Measurements from ENCODE around the gene DDX19B.

DNA sequence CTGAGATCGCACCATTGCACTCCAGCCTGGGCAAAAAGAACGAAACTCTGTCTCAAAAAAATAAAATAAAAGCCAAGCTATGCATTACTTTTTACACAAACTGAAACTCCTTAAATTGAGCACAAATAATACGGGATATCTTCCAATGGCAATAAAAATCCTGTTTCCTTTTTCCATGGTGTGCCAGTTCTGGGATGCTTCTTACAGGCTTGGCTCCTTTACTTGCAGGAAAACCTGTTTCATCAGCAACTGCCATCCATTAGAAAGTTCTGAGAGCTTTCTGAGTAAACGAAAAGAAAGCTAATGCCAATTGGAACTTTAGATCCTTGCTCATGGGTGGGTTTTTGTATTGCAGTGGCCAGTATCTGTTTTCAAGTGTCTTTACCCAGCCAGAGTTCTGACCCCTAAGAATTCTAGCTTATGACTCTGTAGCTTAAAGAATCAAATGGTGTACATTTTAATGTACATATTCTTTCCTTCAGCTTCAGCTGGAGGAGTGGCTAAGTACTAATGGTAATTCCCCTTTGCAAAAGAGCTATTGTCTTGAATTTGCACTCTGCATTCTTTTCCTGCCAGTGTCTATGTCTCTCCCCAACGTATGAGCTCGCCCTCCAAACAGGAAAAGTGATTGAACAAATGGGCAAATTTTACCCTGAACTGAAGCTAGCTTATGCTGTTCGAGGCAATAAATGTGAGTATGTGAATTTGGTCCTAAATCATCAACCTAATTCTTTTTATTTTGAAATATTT lies 26.2 kb downstream of the DDX19B start:
- TF ChIP-seq, protein P1, sequence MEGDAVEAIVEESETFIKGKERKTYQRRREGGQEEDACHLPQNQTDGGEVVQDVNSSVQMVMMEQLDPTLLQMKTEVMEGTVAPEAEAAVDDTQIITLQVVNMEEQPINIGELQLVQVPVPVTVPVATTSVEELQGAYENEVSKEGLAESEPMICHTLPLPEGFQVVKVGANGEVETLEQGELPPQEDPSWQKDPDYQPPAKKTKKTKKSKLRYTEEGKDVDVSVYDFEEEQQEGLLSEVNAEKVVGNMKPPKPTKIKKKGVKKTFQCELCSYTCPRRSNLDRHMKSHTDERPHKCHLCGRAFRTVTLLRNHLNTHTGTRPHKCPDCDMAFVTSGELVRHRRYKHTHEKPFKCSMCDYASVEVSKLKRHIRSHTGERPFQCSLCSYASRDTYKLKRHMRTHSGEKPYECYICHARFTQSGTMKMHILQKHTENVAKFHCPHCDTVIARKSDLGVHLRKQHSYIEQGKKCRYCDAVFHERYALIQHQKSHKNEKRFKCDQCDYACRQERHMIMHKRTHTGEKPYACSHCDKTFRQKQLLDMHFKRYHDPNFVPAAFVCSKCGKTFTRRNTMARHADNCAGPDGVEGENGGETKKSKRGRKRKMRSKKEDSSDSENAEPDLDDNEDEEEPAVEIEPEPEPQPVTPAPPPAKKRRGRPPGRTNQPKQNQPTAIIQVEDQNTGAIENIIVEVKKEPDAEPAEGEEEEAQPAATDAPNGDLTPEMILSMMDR (tag by site-specific recombination; IDR thresholded peaks at IDR 0.05): no peak
- TF ChIP-seq ZNF10 (tag by site-specific recombination; IDR thresholded peaks at IDR 0.05) (no peak), ZNF76 (tag by site-specific recombination; IDR thresholded peaks at IDR 0.05; ENCODE audit: borderline replicate concordance, low read depth) (no peak), ZNF521 (tag by site-specific recombination; IDR thresholded peaks at IDR 0.05) (no peak), ZNF600 (tag by site-specific recombination; IDR thresholded peaks at IDR 0.05) (no peak), ZNF211 (tag by site-specific recombination; IDR thresholded peaks at IDR 0.05; ENCODE audit: low read depth) (no peak), HOXA7 (CRISPR knock-in tag; IDR thresholded peaks at IDR 0.05; ENCODE audit: borderline replicate concordance) (no peak), KLF16 (tag by site-specific recombination; IDR thresholded peaks at IDR 0.05) (no peak), ZNF24 (tag by site-specific recombination; IDR thresholded peaks at IDR 0.05) (no peak)
- TF ChIP-seq, protein P2, sequence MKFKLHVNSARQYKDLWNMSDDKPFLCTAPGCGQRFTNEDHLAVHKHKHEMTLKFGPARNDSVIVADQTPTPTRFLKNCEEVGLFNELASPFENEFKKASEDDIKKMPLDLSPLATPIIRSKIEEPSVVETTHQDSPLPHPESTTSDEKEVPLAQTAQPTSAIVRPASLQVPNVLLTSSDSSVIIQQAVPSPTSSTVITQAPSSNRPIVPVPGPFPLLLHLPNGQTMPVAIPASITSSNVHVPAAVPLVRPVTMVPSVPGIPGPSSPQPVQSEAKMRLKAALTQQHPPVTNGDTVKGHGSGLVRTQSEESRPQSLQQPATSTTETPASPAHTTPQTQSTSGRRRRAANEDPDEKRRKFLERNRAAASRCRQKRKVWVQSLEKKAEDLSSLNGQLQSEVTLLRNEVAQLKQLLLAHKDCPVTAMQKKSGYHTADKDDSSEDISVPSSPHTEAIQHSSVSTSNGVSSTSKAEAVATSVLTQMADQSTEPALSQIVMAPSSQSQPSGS (tag by site-specific recombination; IDR thresholded peaks at IDR 0.05; ENCODE audit: low read depth): no peak
- TF ChIP-seq, protein P3, sequence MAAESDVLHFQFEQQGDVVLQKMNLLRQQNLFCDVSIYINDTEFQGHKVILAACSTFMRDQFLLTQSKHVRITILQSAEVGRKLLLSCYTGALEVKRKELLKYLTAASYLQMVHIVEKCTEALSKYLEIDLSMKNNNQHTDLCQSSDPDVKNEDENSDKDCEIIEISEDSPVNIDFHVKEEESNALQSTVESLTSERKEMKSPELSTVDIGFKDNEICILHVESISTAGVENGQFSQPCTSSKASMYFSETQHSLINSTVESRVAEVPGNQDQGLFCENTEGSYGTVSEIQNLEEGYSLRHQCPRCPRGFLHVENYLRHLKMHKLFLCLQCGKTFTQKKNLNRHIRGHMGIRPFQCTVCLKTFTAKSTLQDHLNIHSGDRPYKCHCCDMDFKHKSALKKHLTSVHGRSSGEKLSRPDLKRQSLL (tag by site-specific recombination; IDR thresholded peaks at IDR 0.05): no peak

Data from HEK293 (cell line).